GM23338 (cell line): ENCODE measurements around the gene GRIA4.

Source experiments
- CREB1 ChIP-seq: fragments of 250-450 bp; sonication (Bioruptor Pico); IDR thresholded peaks from 2 replicates; pipeline ENCODE4 v1.5.0; 2020; ENCODE audit warnings: low read depth, mild to moderate bottlenecking, moderate library complexity
- CTCF ChIP-seq, 2 experiments: fragments of 200-600 bp in 1 of 2; sonication (generic) in 1 of 2; conservative IDR thresholded peaks; 2 replicates each; pipeline versions ENCODE4 v1.5.1 to v1.6.1; 2016 to 2017; ENCODE audit warnings: antibody characterized with exemption in 2 of 2, low read depth in 2 of 2, mild to moderate bottlenecking in 2 of 2, moderate library complexity in 1 of 2
- EZH2 ChIP-seq: fragments of 200-600 bp; sonication (generic); IDR thresholded peaks from one replicate; pipeline ENCODE4 v1.8.0; 2017; ENCODE audit warnings: antibody characterized with exemption, mild to moderate bottlenecking, low read depth; ENCODE audit not compliant: unreplicated experiment
- EZH2phosphoT487 ChIP-seq: fragments of 200-600 bp; sonication (generic); IDR thresholded peaks from one replicate; pipeline ENCODE4 v1.8.1; 2018; ENCODE audit warnings: antibody characterized with exemption; ENCODE audit not compliant: unreplicated experiment
- POLR2AphosphoS5 ChIP-seq: IDR thresholded peaks from 2 replicates; pipeline ENCODE4 v1.6.1; 2016; ENCODE audit warnings: antibody characterized with exemption, low read depth
- REST ChIP-seq: IDR thresholded peaks from one replicate; pipeline ENCODE4 v1.6.1; 2018; ENCODE audit warnings: antibody characterized with exemption; ENCODE audit not compliant: unreplicated experiment

- TF ChIP-seq EZH2 (no peak), CTCF (conservative IDR thresholded peaks at IDR 0.05; ENCODE audit: low read depth in 2 of 2) (peak; percentile 63), CREB1 (CRISPR knock-in tag) (no peak), EZH2phosphoT487 (no peak), POLR2AphosphoS5 (no peak), REST (no peak)
Measured at GRCh38 chr11:105609341-105609781, 512 bp upstream of the GRIA4 start.
